A673 (cell line): ENCODE data around the gene DEFB129. TPM values are rescaled to one million over a fixed set of nuclear protein-coding genes. Genes with fewer than 3 reads are reported as not detected.

Source experiments
- BruUV-seq: library from RNA; stranded (reverse); fragments of 400-500 nt; replicated peaks from 2 replicates; lab custom pipeline; 2021; lab: Mats Ljungman, UMichigan
- CTCF ChIA-PET: fragments of 300-600 bp; sonication (Branson Sonifier 250); formaldehyde crosslinking; loops from one replicate; lab custom pipeline; 2022; ENCODE audit warnings: antibody characterized with exemption; lab: Charles Lee
- POLR2A ChIA-PET: fragments of 300-600 bp; sonication (Branson Sonifier 250); formaldehyde crosslinking; loops from one replicate; lab custom pipeline; 2022; ENCODE audit warnings: antibody characterized with exemption; ENCODE audit not compliant: low non-redundant PET; lab: Charles Lee
- DNase-seq: peaks from one replicate; pipeline ENCODE4 v3.0.0-alpha.2; 2015; ENCODE audit warnings: low spot score
- H3K27ac ChIP-seq: fragments of 200-600 bp; sonication (generic); 2 replicates; pipeline ENCODE4 v1.5.1; 2016; ENCODE audit warnings: mixed run types, low read depth, mild to moderate bottlenecking, mixed read lengths, antibody characterized with exemption, low read length; ENCODE audit not compliant: poor library complexity, severe bottlenecking
- H3K27me3 ChIP-seq: fragments of 200-600 bp; sonication (generic); replicated peaks from 2 replicates; pipeline ENCODE4 v1.6.1; 2017; ENCODE audit warnings: mixed run types, low read depth, mild to moderate bottlenecking, mixed read lengths, antibody characterized with exemption, low read length; ENCODE audit not compliant: insufficient read depth, poor library complexity
- H3K36me3 ChIP-seq: fragments of 200-600 bp; sonication (generic); 2 replicates; pipeline ENCODE4 v1.6.1; 2016; ENCODE audit warnings: mixed run types, mild to moderate bottlenecking, mixed read lengths, antibody characterized with exemption, low read length; ENCODE audit not compliant: insufficient read depth, poor library complexity, severe bottlenecking
- H3K4me1 ChIP-seq: fragments of 200-600 bp; sonication (generic); 2 replicates; pipeline ENCODE4 v1.6.1; 2017; ENCODE audit warnings: mixed run types, mild to moderate bottlenecking, mixed read lengths, antibody characterized with exemption, low read length; ENCODE audit not compliant: insufficient read depth, poor library complexity, severe bottlenecking
- H3K4me3 ChIP-seq: fragments of 200-600 bp; sonication (generic); 2 replicates; pipeline ENCODE4 v1.5.1; 2016; ENCODE audit warnings: low read depth, mixed run types, mild to moderate bottlenecking, mixed read lengths, low read length; ENCODE audit not compliant: poor library complexity, severe bottlenecking
- H3K9me3 ChIP-seq: fragments of 200-600 bp; sonication (generic); 2 replicates; pipeline ENCODE4 v1.6.1; 2016; ENCODE audit warnings: mixed run types, low read depth, mild to moderate bottlenecking, mixed read lengths, antibody characterized with exemption, low read length; ENCODE audit not compliant: poor library complexity, severe bottlenecking
- CTCF ChIP-seq: fragments of 300-800, 200-600 bp; sonication (generic); conservative IDR thresholded peaks from 2 replicates; pipeline ENCODE4 v1.5.1; 2017; ENCODE audit warnings: low read depth, mild to moderate bottlenecking, antibody characterized with exemption, low read length, moderate library complexity, mixed read lengths
- EZH2 ChIP-seq: fragments of 200-600 bp; sonication (generic); IDR thresholded peaks from 2 replicates; pipeline ENCODE4 v1.6.1; 2017; ENCODE audit warnings: borderline replicate concordance, low read depth, mild to moderate bottlenecking, mixed read lengths, antibody characterized with exemption, low read length; ENCODE audit not compliant: poor library complexity, severe bottlenecking
- intact Hi-C: fragments of 100-400 bp; cut with micrococcal nuclease; formaldehyde crosslinking; loops from one replicate; pipeline ENCODE4 v1.10.0; 2022; ENCODE audit not compliant: unreplicated experiment
- total RNA-seq: library from RNA; stranded (reverse); gene quantifications from 2 replicates; pipeline ENCODE4 v1.2.3, GENCODE V29; 2021

Gene DEFB129
- total RNA-seq, 1 experiment from 2014 or later = not detected

- ChIA-PET CTCF (no interaction called here), POLR2A (interaction anchor here (1.0 kb wide), 1 partner anchor 11 kb away, joined by 3 read pairs; no protein-coding TSS in a partner anchor)
- H3K9me3 ChIP-seq = no peaks in the 10 kb centered on the region
- no peaks in the 10 kb centered on the region for H3K27me3 ChIP-seq
- H3K36me3 ChIP-seq = no peaks in the 10 kb centered on the region
- DNase-seq = no peak
- no peak for TF ChIP-seq EZH2
- no peak for TF ChIP-seq CTCF
- intact Hi-C loops = no loop called here
- no peak overlapping the region for H3K27ac ChIP-seq
- no TSS peak for BruUV-seq
- no peak overlapping the region for H3K4me3 ChIP-seq
- H3K4me1 ChIP-seq = peaks cover 10% of the 10 kb centered on the region
These were observed 10.4 kb downstream of the DEFB129 start for GRCh38 chr20:237489-237888.

- TF ChIP-seq EZH2 (no peak), CTCF (no peak)
- no peaks in the 10 kb centered on the region for H3K9me3 ChIP-seq
- DNase-seq = no peak
- no peak overlapping the region for H3K27ac ChIP-seq
- ChIA-PET POLR2A (interaction anchor here (1.0 kb wide), 1 partner anchor 11 kb away, joined by 3 read pairs; no protein-coding TSS in a partner anchor), CTCF (no interaction called here)
- H3K36me3 ChIP-seq = no peaks in the 10 kb centered on the region
- no peaks in the 10 kb centered on the region for H3K27me3 ChIP-seq
- H3K4me1 ChIP-seq = peaks cover 10% of the 10 kb centered on the region
- no TSS peak for BruUV-seq
- intact Hi-C loops = no loop called here
- no peak overlapping the region for H3K4me3 ChIP-seq
These were observed 10.9 kb downstream of the DEFB129 start for GRCh38 chr20:237929-238328.

- TF ChIP-seq CTCF = no peak
- TF ChIP-seq EZH2 = no peak
- Histone ChIP-seq H3K27ac (no peak overlapping the region), H3K36me3 (no peaks in the 10 kb centered on the region), H3K4me3 (no peak overlapping the region), H3K27me3 (no peaks in the 10 kb centered on the region), H3K9me3 (peaks cover 3% of the 10 kb centered on the region), H3K4me1 (peaks cover 3% of the 10 kb centered on the region)
- intact Hi-C loops = no loop called here
- BruUV-seq = no TSS peak
- CTCF ChIA-PET = no interaction called here
- DNase-seq = no peak
- POLR2A ChIA-PET = no interaction called here
These were observed 15.8 kb downstream of the DEFB129 start for GRCh38 chr20:242905-243304.
